Breast epithelium (tissue), 4 donors: ENCODE data around the gene TMSB4X. TPM values are rescaled to one million over a fixed set of nuclear protein-coding genes. Genes with fewer than 3 reads are reported as not detected.

Experiments
- DNase-seq, 2 donors: peaks; one replicate each; pipeline ENCODE4 v3.0.0-alpha.2; 2019; ENCODE audit warnings: low spot score in 2 of 2
- H3K27ac ChIP-seq, 2 donors: fragments of 200-600 bp; sonication (generic) in 1 of 2; one replicate each; pipeline ENCODE4 v1.5.1; 2016 to 2019; ENCODE audit warnings: mild to moderate bottlenecking in 1 of 2
- H3K27me3 ChIP-seq, 2 donors: fragments of 200-600 bp; sonication (generic) in 1 of 2; one replicate each; pipeline versions ENCODE4 v1.5.1 to v1.6.0; 2017 to 2019; ENCODE audit warnings: control low read depth in 1 of 2, mild to moderate bottlenecking in 1 of 2
- H3K36me3 ChIP-seq: fragments of 200-600 bp; one replicate; pipeline ENCODE4 v1.5.1; 2019
- H3K4me1 ChIP-seq, 2 donors: fragments of 200-600 bp; sonication (generic); one replicate each; pipeline ENCODE4 v1.5.1; 2016 to 2019; ENCODE audit warnings: control low read depth in 1 of 2
- H3K4me3 ChIP-seq, 3 donors: fragments of 200-600 bp; sonication (generic); 1 replicate in 2 of 3; 2 replicates in 1 of 3; pipeline ENCODE4 v1.5.1; 2016 to 2019; ENCODE audit warnings: mild to moderate bottlenecking in 3 of 3, moderate library complexity in 2 of 3
- H3K9me3 ChIP-seq, 2 donors: fragments of 200-600 bp; sonication (generic) in 1 of 2; one replicate each; pipeline ENCODE4 v1.5.1; 2016 to 2019; ENCODE audit warnings: control low read depth in 1 of 2
- POLR2A ChIP-seq: fragments of 450-650 bp; IDR thresholded peaks from one replicate; pipeline ENCODE4 v1.6.1; 2016; ENCODE audit warnings: antibody characterized with exemption, mild to moderate bottlenecking, moderate library complexity
- POLR2AphosphoS5 ChIP-seq, 3 donors: sonication (generic); formaldehyde crosslinking; IDR thresholded peaks; one replicate each; pipeline ENCODE4 v1.6.1; 2017; ENCODE audit warnings: antibody characterized with exemption in 3 of 3
- intact Hi-C: fragments of 100-400 bp; cut with DNase I; formaldehyde crosslinking; loops from one replicate; pipeline ENCODE4 v1.15.1; 2023; ENCODE audit warnings: low total_unique reads
- total RNA-seq, 3 donors: library from RNA; depleted of rRNA; stranded (reverse); fragments of >200 nt; gene quantifications; one replicate each; pipeline ENCODE4 v1.1.0, GENCODE V29; 2016
- TF ChIP-seq, protein P1 (sequence below), 3 donors: fragments of 450-650 bp; IDR thresholded peaks; one replicate each; pipeline ENCODE4 v1.5.1; 2016 to 2017; ENCODE audit warnings: antibody characterized with exemption in 3 of 3, mild to moderate bottlenecking in 3 of 3, moderate library complexity in 3 of 3

Gene TMSB4X
- total RNA-seq, 3 donors from 2014 or later: 1,496 to 5,389 (median 3,453) TPM

DNA sequence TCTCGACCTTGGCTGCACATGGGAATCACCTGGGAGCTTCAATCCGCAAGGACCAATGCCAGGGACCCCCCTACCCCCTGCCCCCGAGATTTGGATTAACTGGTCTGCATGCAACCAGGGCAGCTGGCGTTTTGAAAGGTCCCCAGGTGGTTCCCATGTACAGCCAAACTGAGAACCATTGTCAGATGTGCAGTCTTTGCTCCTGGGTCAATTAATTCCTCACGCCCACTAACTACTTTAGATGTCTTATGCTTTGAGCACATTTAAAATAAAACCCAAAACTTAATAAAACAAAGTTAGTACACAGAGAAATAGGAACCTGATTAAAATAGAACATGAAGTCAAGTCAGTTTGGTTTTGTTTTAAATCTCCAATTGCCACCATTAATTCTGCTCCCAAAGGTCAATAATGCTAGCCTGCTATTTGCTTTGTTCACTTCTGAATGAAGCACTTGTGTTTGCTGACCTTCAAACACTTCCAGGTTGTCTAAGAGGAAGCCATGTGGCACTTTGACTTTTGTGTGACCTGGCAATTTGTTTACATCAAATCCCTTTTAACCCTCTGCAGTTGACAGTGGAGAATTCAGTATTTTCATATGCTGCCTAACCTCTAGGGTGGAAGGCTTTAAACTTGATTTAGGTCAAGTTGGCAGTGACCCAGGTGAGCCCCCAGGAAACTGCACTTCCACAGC lies 27.2 kb upstream of the TMSB4X start:
- H3K27me3 ChIP-seq: peaks cover 0 to 13% of the 10 kb centered on the region in 2 donors
- H3K36me3 ChIP-seq: no peaks in the 10 kb centered on the region
- H3K4me3 ChIP-seq: no peak overlapping the region
- TF ChIP-seq POLR2AphosphoS5 (IDR thresholded peaks at IDR 0.05): no peak
- TF ChIP-seq POLR2A: no peak
- TF ChIP-seq, protein P1, sequence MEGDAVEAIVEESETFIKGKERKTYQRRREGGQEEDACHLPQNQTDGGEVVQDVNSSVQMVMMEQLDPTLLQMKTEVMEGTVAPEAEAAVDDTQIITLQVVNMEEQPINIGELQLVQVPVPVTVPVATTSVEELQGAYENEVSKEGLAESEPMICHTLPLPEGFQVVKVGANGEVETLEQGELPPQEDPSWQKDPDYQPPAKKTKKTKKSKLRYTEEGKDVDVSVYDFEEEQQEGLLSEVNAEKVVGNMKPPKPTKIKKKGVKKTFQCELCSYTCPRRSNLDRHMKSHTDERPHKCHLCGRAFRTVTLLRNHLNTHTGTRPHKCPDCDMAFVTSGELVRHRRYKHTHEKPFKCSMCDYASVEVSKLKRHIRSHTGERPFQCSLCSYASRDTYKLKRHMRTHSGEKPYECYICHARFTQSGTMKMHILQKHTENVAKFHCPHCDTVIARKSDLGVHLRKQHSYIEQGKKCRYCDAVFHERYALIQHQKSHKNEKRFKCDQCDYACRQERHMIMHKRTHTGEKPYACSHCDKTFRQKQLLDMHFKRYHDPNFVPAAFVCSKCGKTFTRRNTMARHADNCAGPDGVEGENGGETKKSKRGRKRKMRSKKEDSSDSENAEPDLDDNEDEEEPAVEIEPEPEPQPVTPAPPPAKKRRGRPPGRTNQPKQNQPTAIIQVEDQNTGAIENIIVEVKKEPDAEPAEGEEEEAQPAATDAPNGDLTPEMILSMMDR (IDR thresholded peaks at IDR 0.05): no peak
- H3K27ac ChIP-seq: peak overlapping the region; percentile 35 to 36
- intact Hi-C loops: no loop called here
- DNase-seq: no peak
- H3K9me3 ChIP-seq: no peaks in the 10 kb centered on the region
- no peaks in the 10 kb centered on the region for H3K4me1 ChIP-seq

DNA sequence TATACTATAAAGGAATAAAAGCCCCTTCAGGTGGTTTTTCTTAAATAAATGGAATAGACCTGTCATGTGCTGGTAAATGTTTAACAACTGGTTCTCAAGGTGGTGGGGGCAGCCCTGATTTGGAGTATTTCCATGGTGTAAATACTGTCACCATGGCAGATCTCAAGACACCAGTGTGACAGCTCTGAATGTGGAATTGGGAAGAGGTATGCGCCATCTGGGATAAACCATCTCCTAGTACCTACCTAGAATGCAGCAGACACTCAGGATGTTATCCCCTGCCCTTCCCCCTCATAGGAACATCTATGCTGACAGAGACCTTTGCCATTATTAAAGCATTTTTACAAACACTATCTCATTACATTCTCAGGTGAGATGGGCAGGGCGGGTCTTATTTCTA lies 26.4 kb upstream of the TMSB4X start:
- H3K36me3 ChIP-seq: no peaks in the 10 kb centered on the region
- intact Hi-C loops: no loop called here
- H3K27me3 ChIP-seq: peaks cover 0 to 20% of the 10 kb centered on the region in 2 donors
- H3K27ac ChIP-seq: peak overlapping the region; percentile 36 to 68
- no peaks in the 10 kb centered on the region for H3K4me1 ChIP-seq
- no peak overlapping the region for H3K4me3 ChIP-seq
- no peak for DNase-seq
- H3K9me3 ChIP-seq: no peaks in the 10 kb centered on the region
- TF ChIP-seq, protein P1 (IDR thresholded peaks at IDR 0.05): no peak
- TF ChIP-seq POLR2AphosphoS5 (IDR thresholded peaks at IDR 0.05) (no peak), POLR2A (no peak)

DNA sequence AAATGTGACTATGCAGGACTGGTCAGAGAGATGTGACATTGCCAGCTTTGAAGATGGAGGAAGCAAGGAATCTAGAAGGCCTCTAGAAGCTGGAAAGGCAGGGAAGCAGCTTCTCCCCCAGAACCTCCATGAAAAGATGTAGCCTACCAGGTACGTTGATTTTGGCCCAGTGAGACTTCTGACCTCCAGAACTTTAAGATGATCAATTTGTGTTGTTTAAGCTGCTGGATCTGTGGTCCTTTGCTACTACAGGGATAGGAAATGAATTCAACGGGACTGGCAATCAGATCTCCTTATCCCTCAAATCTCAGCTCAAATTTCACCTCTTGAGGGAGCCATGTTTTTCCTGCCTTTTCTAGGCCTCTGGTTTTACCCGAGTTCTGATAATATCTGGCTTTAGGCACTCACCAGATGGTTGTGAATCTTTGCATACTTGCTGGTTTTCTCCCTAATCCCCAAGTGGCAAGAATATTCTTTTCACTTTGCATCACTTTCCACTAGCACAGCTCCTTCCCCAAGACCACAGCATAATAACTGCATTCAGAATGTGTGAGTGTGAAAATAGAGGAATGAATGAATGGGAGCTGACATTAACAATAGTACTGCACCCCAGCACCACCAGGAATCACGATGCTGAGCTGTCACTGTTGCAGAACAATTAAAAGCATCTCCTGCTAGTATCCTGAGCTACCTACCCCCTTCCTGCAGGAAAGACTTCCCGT lies 25.5 kb upstream of the TMSB4X start:
- intact Hi-C loops: no loop called here
- Histone ChIP-seq H3K36me3 (no peaks in the 10 kb centered on the region), H3K27me3 (peaks cover 0 to 23% of the 10 kb centered on the region in 2 donors), H3K4me3 (no peak overlapping the region), H3K4me1 (no peaks in the 10 kb centered on the region), H3K27ac (peak overlapping the region; percentile 68 to 73), H3K9me3 (no peaks in the 10 kb centered on the region)
- TF ChIP-seq, protein P1 (IDR thresholded peaks at IDR 0.05): no peak
- TF ChIP-seq POLR2AphosphoS5 (IDR thresholded peaks at IDR 0.05) (no peak), POLR2A (no peak)
- DNase-seq: no peak

DNA sequence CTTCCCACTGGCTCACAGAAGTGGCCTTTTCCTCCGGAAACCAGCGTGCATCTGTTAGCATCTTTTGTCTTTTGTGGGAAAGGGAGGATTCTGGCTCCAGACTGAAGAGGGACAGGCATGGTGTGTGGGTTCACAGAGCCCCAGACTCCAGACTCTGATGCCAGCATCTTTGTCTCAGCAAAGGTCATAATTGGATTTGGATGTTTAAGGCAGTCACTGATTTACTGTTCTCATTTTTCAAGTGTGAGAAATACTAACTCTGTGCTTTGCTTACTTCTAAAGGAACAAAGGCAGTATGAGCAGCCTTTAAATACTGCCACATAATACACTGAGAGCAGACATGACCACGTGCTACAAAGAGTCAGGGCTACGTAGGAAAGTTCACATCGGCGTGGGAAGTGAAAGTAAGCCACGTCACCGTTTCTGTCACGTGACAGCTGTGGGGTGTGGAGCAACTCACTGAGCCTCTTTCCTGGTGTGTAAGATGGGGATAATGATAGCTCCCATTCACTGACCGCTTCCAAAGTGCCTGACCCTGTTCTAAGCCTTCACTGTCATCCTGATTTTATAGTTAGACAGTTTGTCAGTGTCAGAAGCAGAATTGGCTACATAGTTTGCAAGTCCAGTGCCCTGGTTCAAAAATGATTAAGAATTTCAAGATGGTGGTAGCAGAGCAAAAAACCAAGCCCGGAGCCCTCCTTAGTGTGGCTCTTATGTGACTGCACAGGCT lies 24.8 kb upstream of the TMSB4X start:
- intact Hi-C loops: no loop called here
- TF ChIP-seq POLR2AphosphoS5 (IDR thresholded peaks at IDR 0.05): peak in 2 of 3 donors; percentile 62 to 70
- no peak for TF ChIP-seq POLR2A
- DNase-seq: peak; percentile 62 to 86
- H3K27me3 ChIP-seq: peaks cover 0 to 23% of the 10 kb centered on the region in 2 donors
- no peaks in the 10 kb centered on the region for H3K9me3 ChIP-seq
- H3K4me3 ChIP-seq: peak overlapping the region in 1 of 3 donors; percentile 23
- H3K36me3 ChIP-seq: no peaks in the 10 kb centered on the region
- no peaks in the 10 kb centered on the region for H3K4me1 ChIP-seq
- H3K27ac ChIP-seq: peak overlapping the region; percentile 68 to 73

DNA sequence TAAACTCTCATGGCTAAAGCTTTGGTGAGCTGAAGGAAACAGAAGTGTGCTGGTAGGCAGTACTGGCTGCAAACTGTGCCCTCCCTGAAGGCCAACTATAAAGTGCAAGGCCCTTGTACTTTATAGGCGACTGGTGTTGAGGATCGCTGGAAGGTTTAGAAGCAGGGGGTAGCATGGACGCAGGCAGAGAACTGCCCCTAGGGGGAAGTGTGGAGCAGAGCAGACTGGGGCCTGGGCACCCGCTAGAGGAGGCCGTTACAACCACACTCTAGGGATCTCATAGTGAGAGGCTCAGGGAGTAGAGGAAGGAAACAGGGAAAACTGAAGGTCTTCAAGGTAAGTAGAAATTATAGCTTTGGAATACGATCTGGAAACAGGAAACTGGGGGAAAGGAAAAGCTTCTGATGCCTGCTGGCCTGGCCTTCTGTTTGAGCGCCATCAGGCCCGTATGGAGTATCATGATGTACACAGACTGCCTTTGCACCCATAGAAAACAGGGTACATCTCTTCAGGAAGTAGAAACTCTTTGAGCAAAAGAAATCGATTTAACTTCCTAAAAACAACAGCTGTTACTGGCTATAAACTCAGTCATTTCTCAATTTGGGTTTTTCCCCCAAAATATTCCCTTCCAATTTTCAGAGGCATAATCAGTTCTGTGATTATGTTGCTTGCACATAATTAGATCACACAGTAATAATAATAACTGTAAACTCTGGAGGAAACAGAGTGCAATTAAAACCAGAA lies 23.9 kb upstream of the TMSB4X start:
- Histone ChIP-seq H3K27ac (peak overlapping the region; percentile 68 to 73), H3K9me3 (no peaks in the 10 kb centered on the region), H3K27me3 (peaks cover 0 to 23% of the 10 kb centered on the region in 2 donors), H3K4me1 (no peaks in the 10 kb centered on the region), H3K4me3 (no peak overlapping the region), H3K36me3 (no peaks in the 10 kb centered on the region)
- intact Hi-C loops: no loop called here
- no peak for DNase-seq
- no peak for TF ChIP-seq POLR2AphosphoS5 (IDR thresholded peaks at IDR 0.05)
- TF ChIP-seq POLR2A: no peak
